Smooth muscle cell (in vitro differentiated cells): Measurements from ENCODE around the gene ATP13A2. TPM values are rescaled to one million over a fixed set of nuclear protein-coding genes. Genes with fewer than 3 reads are reported as not detected.
A peak's percentile ranks its signal among the peaks of the same experiment; 100 is the strongest.

ENCODE experiments used
- DNase-seq: peaks from one replicate; lab custom pipeline; 2025; ENCODE audit not compliant: unreplicated experiment; lab: John Stamatoyannopoulos, UW
- H2AFZ ChIP-seq: fragments of 200-600 bp; sonication (generic); 2 replicates; pipeline ENCODE4 v1.6.0; 2016; ENCODE audit warnings: antibody characterized with exemption, low read depth, mild to moderate bottlenecking
- H3F3A ChIP-seq: fragments of 200-600 bp; sonication (generic); 2 replicates; pipeline ENCODE4 v1.6.0; 2017; ENCODE audit warnings: antibody characterized with exemption, low read depth
- H3K27ac ChIP-seq: fragments of 200-600 bp; sonication (generic); 2 replicates; pipeline ENCODE4 v1.5.1; 2016; ENCODE audit warnings: low read depth, mild to moderate bottlenecking
- H3K27me3 ChIP-seq: fragments of 200-600 bp; sonication (generic); 2 replicates; pipeline ENCODE4 v1.6.1; 2016; ENCODE audit warnings: low read depth, mild to moderate bottlenecking
- H3K36me3 ChIP-seq: fragments of 200-600 bp; sonication (generic); 2 replicates; pipeline ENCODE4 v1.5.1; 2016; ENCODE audit warnings: low read depth
- H3K4me1 ChIP-seq: fragments of 200-600 bp; sonication (generic); 2 replicates; pipeline ENCODE4 v1.5.1; 2016; ENCODE audit warnings: low read depth
- H3K4me2 ChIP-seq: fragments of 200-600 bp; sonication (generic); 2 replicates; pipeline ENCODE4 v1.6.0; 2016; ENCODE audit warnings: mild to moderate bottlenecking
- H3K4me3 ChIP-seq: fragments of 200-600 bp; sonication (generic); 2 replicates; pipeline ENCODE4 v1.5.1; 2016; ENCODE audit warnings: mild to moderate bottlenecking
- H3K79me2 ChIP-seq: fragments of 200-600 bp; sonication (generic); 2 replicates; pipeline ENCODE4 v1.6.0; 2016; ENCODE audit warnings: low read depth, mild to moderate bottlenecking
- H3K9ac ChIP-seq: fragments of 200-600 bp; sonication (generic); 2 replicates; pipeline ENCODE4 v1.6.0; 2016; ENCODE audit warnings: low read depth
- H3K9me3 ChIP-seq: fragments of 200-600 bp; sonication (generic); replicated peaks from 2 replicates; pipeline ENCODE4 v1.5.1; 2016; ENCODE audit warnings: low read depth
- H4K20me1 ChIP-seq: fragments of 200-600 bp; sonication (generic); 2 replicates; pipeline ENCODE4 v1.6.0; 2016; ENCODE audit warnings: low read depth
- CTCF ChIP-seq: fragments of 200-600 bp; sonication (generic); IDR thresholded peaks from 2 replicates; pipeline ENCODE4 v1.5.1; 2017; ENCODE audit warnings: borderline replicate concordance, mild to moderate bottlenecking, antibody characterized with exemption; ENCODE audit not compliant: insufficient read depth, poor library complexity, severe bottlenecking
- WGBS: methylation state at CpG from one replicate; pipeline ENCODE4 v1.1.7; 2016; ENCODE audit warnings: low lambda C conversion rate; 5-methylcytosine and 5-hydroxymethylcytosine counted together
- polyA plus RNA-seq: library from polyadenylated mRNA; unstranded; fragments of >200 nt; fragmentation: Nextera tagmentation; extraction: Ambion mirVana; gene quantifications from 2 replicates; pipeline ENCODE4 v1.2.1, GENCODE V29; 2016
- total RNA-seq: library from RNA; depleted of rRNA; stranded (reverse); fragments of >200 nt; gene quantifications from 2 replicates; pipeline ENCODE4 v1.2.3, GENCODE V29; 2014

Gene ATP13A2
- total and polyA plus RNA-seq, 2 experiments from 2014 or later: 27.7 to 42.3 TPM

DNA sequence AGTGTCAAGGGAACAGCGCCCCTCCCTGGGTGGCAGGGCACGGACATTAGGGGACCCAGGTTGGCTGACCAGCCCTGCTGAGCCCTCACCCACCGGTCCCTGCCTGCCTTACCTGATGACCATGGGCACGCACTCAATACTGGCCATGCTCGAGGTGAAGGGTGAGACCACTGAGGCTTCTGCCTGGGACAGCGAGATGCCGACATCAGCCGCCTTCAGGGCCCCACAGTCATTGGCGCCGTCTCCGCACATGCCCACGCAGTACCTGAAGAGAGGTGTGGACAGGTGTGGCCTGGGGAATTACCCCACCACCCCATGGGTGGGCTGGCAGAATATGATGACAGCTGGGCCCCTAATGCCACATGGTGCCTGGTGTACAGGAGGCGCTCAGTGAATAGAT lies 23.5 kb downstream of the ATP13A2 start:
- H3K9me3 ChIP-seq: no peaks in the 10 kb centered on the region
- H3K4me3 ChIP-seq: no peak overlapping the region
- H3F3A ChIP-seq: no peaks in the 10 kb centered on the region
- no peaks in the 10 kb centered on the region for H3K79me2 ChIP-seq
- H4K20me1 ChIP-seq: no peaks in the 10 kb centered on the region
- no peaks in the 10 kb centered on the region for H3K27me3 ChIP-seq
- H3K4me2 ChIP-seq: no peak overlapping the region
- no peak for DNase-seq
- TF ChIP-seq CTCF: no peak
- no peak overlapping the region for H2AFZ ChIP-seq
- peaks cover 3% of the 10 kb centered on the region for H3K4me1 ChIP-seq
- H3K36me3 ChIP-seq: no peaks in the 10 kb centered on the region
- 97% methylated on average over 13 of the region's 13 CpGs for WGBS
- no peak overlapping the region for H3K9ac ChIP-seq
- no peak overlapping the region for H3K27ac ChIP-seq

DNA sequence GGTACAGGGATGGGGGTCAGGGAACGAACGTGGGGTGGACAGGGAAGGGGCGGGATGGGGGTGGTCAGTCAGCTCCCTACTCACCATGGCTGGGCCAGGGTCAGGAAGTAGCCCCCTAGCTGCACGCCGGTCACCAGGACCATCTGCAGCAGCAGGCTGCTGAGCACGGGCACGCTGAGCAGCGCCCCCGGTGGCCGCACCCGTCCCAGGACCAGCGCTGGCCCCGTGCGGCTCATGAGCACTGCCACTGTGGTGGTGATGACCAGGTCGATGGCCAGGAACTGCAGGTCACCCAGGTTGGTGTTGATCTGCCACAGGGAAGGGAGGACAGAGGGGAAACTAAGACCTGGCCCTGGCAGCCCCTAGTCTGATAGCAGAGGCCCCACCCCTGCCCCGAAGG lies 24.8 kb downstream of the ATP13A2 start:
- peak; percentile 43 for TF ChIP-seq CTCF
- no peaks in the 10 kb centered on the region for H3F3A ChIP-seq
- no peak overlapping the region for H3K9ac ChIP-seq
- H3K79me2 ChIP-seq: no peaks in the 10 kb centered on the region
- H3K4me2 ChIP-seq: no peak overlapping the region
- H3K27ac ChIP-seq: no peak overlapping the region
- DNase-seq: no peak
- H4K20me1 ChIP-seq: no peaks in the 10 kb centered on the region
- H3K4me3 ChIP-seq: no peak overlapping the region
- 53% methylated on average over 15 of the region's 16 CpGs for WGBS
- H3K4me1 ChIP-seq: peaks cover 13% of the 10 kb centered on the region
- no peaks in the 10 kb centered on the region for H3K27me3 ChIP-seq
- no peaks in the 10 kb centered on the region for H3K9me3 ChIP-seq
- H3K36me3 ChIP-seq: no peaks in the 10 kb centered on the region
- no peak overlapping the region for H2AFZ ChIP-seq

GRCh38 chr1:16986560-16986959 lies 25.2 kb downstream of the ATP13A2 start:
- Histone ChIP-seq H3K79me2 (no peaks in the 10 kb centered on the region), H3K4me3 (no peak overlapping the region), H3K4me1 (peaks cover 17% of the 10 kb centered on the region), H3K36me3 (no peaks in the 10 kb centered on the region), H3K4me2 (no peak overlapping the region), H3K27me3 (no peaks in the 10 kb centered on the region), H4K20me1 (no peaks in the 10 kb centered on the region), H3K9ac (no peak overlapping the region), H3F3A (peaks cover 2% of the 10 kb centered on the region), H2AFZ (no peak overlapping the region), H3K9me3 (no peaks in the 10 kb centered on the region), H3K27ac (no peak overlapping the region)
- no peak for TF ChIP-seq CTCF
- DNase-seq: no peak
- 89% methylated on average over 12 of the region's 23 CpGs for WGBS

DNA sequence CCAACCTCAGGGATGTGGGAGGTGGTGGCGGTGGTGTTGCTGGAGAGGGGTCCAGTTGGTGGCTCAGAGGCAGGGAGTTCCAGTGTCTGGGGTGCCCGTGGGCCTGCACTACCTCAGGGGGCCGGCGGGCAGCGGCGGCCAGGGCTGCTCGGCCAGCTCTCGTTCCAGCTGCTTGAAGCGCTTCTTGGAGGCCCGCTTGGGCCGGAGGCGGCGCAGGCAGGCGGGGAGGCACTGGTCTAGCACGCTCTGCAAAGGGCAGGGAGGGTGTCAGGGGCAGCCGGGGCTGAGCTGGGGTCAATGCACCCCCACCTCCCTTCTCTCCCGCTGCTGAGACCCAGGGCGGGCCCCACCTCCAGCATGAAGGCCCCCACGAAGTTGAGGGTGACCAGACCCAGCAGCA lies 25.6 kb downstream of the ATP13A2 start:
- H3K4me3 ChIP-seq: no peak overlapping the region
- 100% methylated on average over 18 of the region's 19 CpGs for WGBS
- H3K4me1 ChIP-seq: peaks cover 17% of the 10 kb centered on the region
- TF ChIP-seq CTCF: no peak
- no peaks in the 10 kb centered on the region for H4K20me1 ChIP-seq
- no peak overlapping the region for H3K4me2 ChIP-seq
- H3K9ac ChIP-seq: no peak overlapping the region
- no peaks in the 10 kb centered on the region for H3K9me3 ChIP-seq
- H2AFZ ChIP-seq: no peak overlapping the region
- H3F3A ChIP-seq: peaks cover 3% of the 10 kb centered on the region
- no peaks in the 10 kb centered on the region for H3K79me2 ChIP-seq
- no peaks in the 10 kb centered on the region for H3K27me3 ChIP-seq
- H3K27ac ChIP-seq: no peak overlapping the region
- no peak for DNase-seq
- H3K36me3 ChIP-seq: no peaks in the 10 kb centered on the region
